ENCODE measurements around the gene PIM3.

The PIM3 gene

GRCh38 chr22:49928185-49928495, 32.4 kb upstream of the PIM3 start:
- no peak for DNase-seq (ENCODE audit: low read depth in 2 of 2)

- DNase-seq (ENCODE audit: low read depth in 2 of 2), result no peak
Measured at GRCh38 chr22:49928555-49929210, 31.9 kb upstream of the PIM3 start.

GRCh38 chr22:49929211-49929979, 31.2 kb upstream of the PIM3 start:
- peak; percentile 67 to 75 for DNase-seq (ENCODE audit: low read depth in 2 of 2)

- no peak for DNase-seq (ENCODE audit: low read depth in 2 of 2)
Measured at GRCh38 chr22:49929994-49930575, 30.5 kb upstream of the PIM3 start.

- peak in 1 of 2 donors; percentile 29 for DNase-seq (ENCODE audit: low read depth in 2 of 2)
Measured at GRCh38 chr22:49930596-49931412, 29.8 kb upstream of the PIM3 start.

GRCh38 chr22:49933236-49934159, 27.1 kb upstream of the PIM3 start:
- DNase-seq (ENCODE audit: low read depth in 2 of 2), result no peak

- DNase-seq (ENCODE audit: low read depth in 2 of 2), result peak in 1 of 2 donors; percentile 16
Measured at GRCh38 chr22:49934160-49934890, 26.2 kb upstream of the PIM3 start.

- peak; percentile 88 to 92 for DNase-seq (ENCODE audit: low read depth in 2 of 2)
Measured at GRCh38 chr22:49934891-49935557, 25.5 kb upstream of the PIM3 start.

- no peak for DNase-seq (ENCODE audit: low read depth in 2 of 2)
Measured at GRCh38 chr22:49935561-49935960, 25.0 kb upstream of the PIM3 start.

- DNase-seq (ENCODE audit: low read depth in 2 of 2), result peak; percentile 95 to 99
Measured at GRCh38 chr22:49936018-49936972, 24.3 kb upstream of the PIM3 start.

GRCh38 chr22:49936973-49937757, 23.4 kb upstream of the PIM3 start:
- DNase-seq (ENCODE audit: low read depth in 2 of 2), result no peak

GRCh38 chr22:49937758-49938564, 22.6 kb upstream of the PIM3 start:
- DNase-seq (ENCODE audit: low read depth in 2 of 2), result no peak

GRCh38 chr22:49938565-49939136, 21.9 kb upstream of the PIM3 start:
- DNase-seq (ENCODE audit: low read depth in 2 of 2), result no peak

- no peak for DNase-seq (ENCODE audit: low read depth in 2 of 2)
Measured at GRCh38 chr22:49941507-49942316, 18.9 kb upstream of the PIM3 start.

GRCh38 chr22:49942565-49943404, 17.8 kb upstream of the PIM3 start:
- no peak for DNase-seq (ENCODE audit: low read depth in 2 of 2)
